Spleen (tissue), 7 donors: ENCODE results near the gene POLD3.

Experiments
- CTCF ChIP-seq, 11 experiments: fragments of 200-600 bp in 7 of 11; fragments of 450-650 bp in 4 of 11; sonication (generic) in 4 of 11; IDR thresholded peaks in 8 of 11; conservative IDR thresholded peaks in 3 of 11; 1 replicate in 7 of 11; 2 replicates in 4 of 11; pipeline versions ENCODE4 v1.4.0 to v1.8.0; 2016 to 2021; ENCODE audit warnings: antibody characterized with exemption in 11 of 11, inconsistent platforms in 4 of 11, mild to moderate bottlenecking in 1 of 11
- POLR2A ChIP-seq, 3 donors: fragments of 450-650 bp; IDR thresholded peaks; one replicate each; pipeline ENCODE4 v1.5.1; 2017; ENCODE audit warnings: antibody characterized with exemption in 3 of 3, mild to moderate bottlenecking in 1 of 3
- POLR2AphosphoS5 ChIP-seq, 3 donors: sonication (generic); formaldehyde crosslinking; IDR thresholded peaks; one replicate each; pipeline ENCODE4 v1.5.1; 2017; ENCODE audit warnings: antibody characterized with exemption in 3 of 3
- donor health status: DM: no; HTN: no; CAD: no; lungs with moderate emphysema.
- donor health status: DM: no; HTN: no; CAD: no.
- donor health status: DM: no; HTN: no; CAD: no.

GRCh38 chr11:74681686-74682651 is 89.6 kb downstream of the POLD3 start:
- TF ChIP-seq POLR2AphosphoS5 (IDR thresholded peaks at IDR 0.05) (no peak), POLR2A (IDR thresholded peaks at IDR 0.05) (no peak), CTCF (IDR thresholded peaks at IDR 0.05 in 8 of 11, conservative IDR thresholded peaks at IDR 0.05 in 3 of 11) (no peak)
